ENCODE results near the gene KCNG3. TPM values are rescaled to one million over a fixed set of nuclear protein-coding genes. Genes with fewer than 3 reads are reported as not detected.

Gene KCNG3
- total RNA-seq, 1 experiment from 2014 or later = not detected

DNA sequence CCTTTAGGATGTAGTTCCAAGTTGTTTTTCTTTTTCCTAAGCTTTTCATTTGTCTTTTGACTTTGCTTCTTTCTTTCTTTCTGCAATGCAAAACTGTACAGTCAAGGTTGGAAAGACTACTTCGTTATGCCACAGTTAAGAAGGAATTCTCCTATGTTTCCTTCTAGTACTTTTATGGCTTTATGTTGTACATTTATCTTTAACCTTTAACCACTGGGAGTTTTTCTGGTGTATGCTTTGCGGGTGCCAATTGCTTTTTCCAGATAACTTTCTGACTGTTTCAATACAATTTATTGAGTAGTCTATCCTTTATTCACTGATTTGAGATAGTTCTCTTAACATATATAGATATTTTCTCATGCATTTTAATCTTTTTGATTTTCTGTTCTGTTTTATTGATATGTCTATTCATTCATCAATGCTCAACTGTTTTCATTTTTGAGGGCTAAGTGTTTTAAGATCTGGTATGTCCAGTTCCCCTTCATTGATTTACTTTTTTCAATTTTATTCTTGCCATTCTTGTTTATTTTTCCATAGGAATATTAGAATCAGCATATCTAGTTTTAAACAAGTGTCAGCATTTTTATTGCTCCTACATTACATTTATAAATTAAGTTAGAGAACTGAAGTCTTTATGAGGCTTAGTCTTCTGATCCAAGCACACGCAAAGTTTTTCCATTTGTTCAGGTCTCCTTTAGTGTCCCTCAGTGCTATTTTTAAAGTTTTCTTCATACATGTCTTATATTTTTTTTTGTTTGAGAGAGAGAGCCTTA is 82.9 kb downstream of the KCNG3 start:
- no TSS peak for BruUV-seq (replicated peaks)
- no peak overlapping the region for H3K4me3 Mint-ChIP-seq (ENCODE audit: unreplicated experiment)
- no peaks in the 10 kb centered on the region for H3K36me3 Mint-ChIP-seq (ENCODE audit: insufficient read depth, unreplicated experiment)
- intact Hi-C loops (cut with micrococcal nuclease) = no loop called here
- no peak for DNase-seq (ENCODE audit: unreplicated experiment)
- ChIA-PET CTCF (interaction anchor here (0.7 to 1.0 kb wide), 2 partner anchors 9 to 252 kb away, joined by 3 read pairs; no protein-coding TSS in a partner anchor), POLR2A (interaction anchor here (0.8 kb wide), 1 partner anchor 10 kb away, joined by 3 read pairs; no protein-coding TSS in a partner anchor)
- H3K9me3 Mint-ChIP-seq (ENCODE audit: unreplicated experiment) = peaks cover 10% of the 10 kb centered on the region
- H3K4me1 Mint-ChIP-seq (ENCODE audit: insufficient read depth, unreplicated experiment) = no peaks in the 10 kb centered on the region
- H3K27ac Mint-ChIP-seq (ENCODE audit: low read depth, unreplicated experiment) = no peak overlapping the region
- TF ChIP-seq, protein P1, sequence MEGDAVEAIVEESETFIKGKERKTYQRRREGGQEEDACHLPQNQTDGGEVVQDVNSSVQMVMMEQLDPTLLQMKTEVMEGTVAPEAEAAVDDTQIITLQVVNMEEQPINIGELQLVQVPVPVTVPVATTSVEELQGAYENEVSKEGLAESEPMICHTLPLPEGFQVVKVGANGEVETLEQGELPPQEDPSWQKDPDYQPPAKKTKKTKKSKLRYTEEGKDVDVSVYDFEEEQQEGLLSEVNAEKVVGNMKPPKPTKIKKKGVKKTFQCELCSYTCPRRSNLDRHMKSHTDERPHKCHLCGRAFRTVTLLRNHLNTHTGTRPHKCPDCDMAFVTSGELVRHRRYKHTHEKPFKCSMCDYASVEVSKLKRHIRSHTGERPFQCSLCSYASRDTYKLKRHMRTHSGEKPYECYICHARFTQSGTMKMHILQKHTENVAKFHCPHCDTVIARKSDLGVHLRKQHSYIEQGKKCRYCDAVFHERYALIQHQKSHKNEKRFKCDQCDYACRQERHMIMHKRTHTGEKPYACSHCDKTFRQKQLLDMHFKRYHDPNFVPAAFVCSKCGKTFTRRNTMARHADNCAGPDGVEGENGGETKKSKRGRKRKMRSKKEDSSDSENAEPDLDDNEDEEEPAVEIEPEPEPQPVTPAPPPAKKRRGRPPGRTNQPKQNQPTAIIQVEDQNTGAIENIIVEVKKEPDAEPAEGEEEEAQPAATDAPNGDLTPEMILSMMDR (IDR thresholded peaks at IDR 0.05; ENCODE audit: unreplicated experiment) = no peak
- H3K27me3 Mint-ChIP-seq (ENCODE audit: insufficient read depth, unreplicated experiment) = no peaks in the 10 kb centered on the region

DNA sequence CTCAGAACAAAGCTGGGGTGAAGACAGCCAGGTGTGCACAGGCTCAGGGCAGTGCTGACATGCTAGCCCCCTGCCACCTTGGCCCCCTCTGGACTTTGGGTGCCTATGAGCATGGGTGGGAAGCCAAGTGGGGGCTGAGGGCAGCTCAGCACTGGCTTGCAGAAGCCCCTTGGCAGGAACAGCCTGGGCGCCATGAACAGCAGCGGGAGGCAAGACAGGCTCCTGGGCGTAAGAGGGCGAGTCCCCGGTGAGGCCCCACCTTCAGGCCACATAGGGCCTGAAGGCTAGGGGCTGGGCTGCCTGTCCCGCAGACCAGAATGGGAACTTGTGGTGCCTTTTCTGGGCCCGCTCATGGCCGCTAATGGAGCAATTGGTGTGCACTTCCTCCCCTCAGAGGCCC is 85.8 kb downstream of the KCNG3 start:
- H3K27me3 Mint-ChIP-seq (ENCODE audit: insufficient read depth, unreplicated experiment) = no peaks in the 10 kb centered on the region
- no peak for DNase-seq (ENCODE audit: unreplicated experiment)
- no peaks in the 10 kb centered on the region for H3K36me3 Mint-ChIP-seq (ENCODE audit: insufficient read depth, unreplicated experiment)
- TF ChIP-seq, protein P1 (IDR thresholded peaks at IDR 0.05; ENCODE audit: unreplicated experiment) = no peak
- no peaks in the 10 kb centered on the region for H3K4me1 Mint-ChIP-seq (ENCODE audit: insufficient read depth, unreplicated experiment)
- intact Hi-C loops (cut with micrococcal nuclease) = no loop called here
- CTCF ChIA-PET = no interaction called here
- POLR2A ChIA-PET = no interaction called here
- no peaks in the 10 kb centered on the region for H3K9me3 Mint-ChIP-seq (ENCODE audit: unreplicated experiment)
- H3K4me3 Mint-ChIP-seq (ENCODE audit: unreplicated experiment) = no peak overlapping the region
- no TSS peak for BruUV-seq (replicated peaks)
- no peak overlapping the region for H3K27ac Mint-ChIP-seq (ENCODE audit: low read depth, unreplicated experiment)

DNA sequence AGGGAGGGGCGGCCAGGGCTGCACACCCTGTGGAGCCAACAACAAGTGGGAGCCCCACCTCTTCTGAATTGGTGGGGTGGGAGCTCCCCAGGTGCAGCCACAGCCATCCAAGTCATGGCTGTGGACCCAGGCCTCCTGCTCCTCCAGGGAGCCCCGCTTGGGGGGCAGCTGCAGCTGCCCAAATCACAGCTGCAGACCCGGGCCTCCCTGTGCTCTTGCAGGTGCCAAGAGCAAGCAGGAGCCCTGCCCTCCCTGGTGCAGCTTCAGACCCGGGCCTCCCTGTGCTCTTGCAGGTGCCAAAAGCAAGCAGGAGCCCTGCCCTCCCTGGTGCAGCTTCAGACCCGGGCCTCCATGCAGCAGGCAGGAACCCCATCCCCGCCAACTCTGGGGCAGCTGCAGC is 86.3 kb downstream of the KCNG3 start:
- TF ChIP-seq, protein P1 (IDR thresholded peaks at IDR 0.05; ENCODE audit: unreplicated experiment) = no peak
- no peak for DNase-seq (ENCODE audit: unreplicated experiment)
- no peaks in the 10 kb centered on the region for H3K27me3 Mint-ChIP-seq (ENCODE audit: insufficient read depth, unreplicated experiment)
- CTCF ChIA-PET = no interaction called here
- H3K27ac Mint-ChIP-seq (ENCODE audit: low read depth, unreplicated experiment) = no peak overlapping the region
- H3K4me1 Mint-ChIP-seq (ENCODE audit: insufficient read depth, unreplicated experiment) = no peaks in the 10 kb centered on the region
- no peaks in the 10 kb centered on the region for H3K36me3 Mint-ChIP-seq (ENCODE audit: insufficient read depth, unreplicated experiment)
- BruUV-seq (replicated peaks) = no TSS peak
- POLR2A ChIA-PET = no interaction called here
- H3K4me3 Mint-ChIP-seq (ENCODE audit: unreplicated experiment) = no peak overlapping the region
- intact Hi-C loops (cut with micrococcal nuclease) = no loop called here
- no peaks in the 10 kb centered on the region for H3K9me3 Mint-ChIP-seq (ENCODE audit: unreplicated experiment)

DNA sequence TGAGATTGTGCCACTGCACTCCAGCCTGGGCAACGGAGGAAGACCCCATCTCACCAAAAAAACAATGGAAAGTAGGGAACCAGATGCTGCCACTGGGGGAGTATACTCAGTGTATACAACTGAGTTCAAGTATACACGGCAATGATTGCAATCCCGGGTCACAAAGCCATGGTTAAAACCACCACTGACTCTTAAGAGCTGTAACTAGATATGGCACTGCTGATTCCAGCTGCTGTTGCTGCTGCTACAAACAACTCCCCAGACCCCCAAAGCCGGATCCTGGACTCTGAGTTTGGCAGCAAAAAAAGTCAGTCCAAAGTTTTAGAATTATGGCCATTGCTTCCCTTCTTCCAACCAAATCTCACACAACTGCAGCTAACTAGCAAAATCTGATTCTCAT is 89.1 kb downstream of the KCNG3 start:
- intact Hi-C loops (cut with micrococcal nuclease) = no loop called here
- no TSS peak for BruUV-seq (replicated peaks)
- no peaks in the 10 kb centered on the region for H3K27me3 Mint-ChIP-seq (ENCODE audit: insufficient read depth, unreplicated experiment)
- no peaks in the 10 kb centered on the region for H3K4me1 Mint-ChIP-seq (ENCODE audit: insufficient read depth, unreplicated experiment)
- no peaks in the 10 kb centered on the region for H3K36me3 Mint-ChIP-seq (ENCODE audit: insufficient read depth, unreplicated experiment)
- no peaks in the 10 kb centered on the region for H3K9me3 Mint-ChIP-seq (ENCODE audit: unreplicated experiment)
- ChIA-PET POLR2A (interaction anchor here (0.5 to 0.8 kb wide), 2 partner anchors 45 to 93 kb away, joined by 3 read pairs; no protein-coding TSS in a partner anchor), CTCF (no interaction called here)
- H3K4me3 Mint-ChIP-seq (ENCODE audit: unreplicated experiment) = no peak overlapping the region
- TF ChIP-seq, protein P1 (IDR thresholded peaks at IDR 0.05; ENCODE audit: unreplicated experiment) = no peak
- H3K27ac Mint-ChIP-seq (ENCODE audit: low read depth, unreplicated experiment) = no peak overlapping the region
- DNase-seq (ENCODE audit: unreplicated experiment) = no peak
